ENCODE data around the gene TMEM59L. TPM values are rescaled to one million over a fixed set of nuclear protein-coding genes. Genes with fewer than 3 reads are reported as not detected.

TMEM59L gene
- total RNA-seq, 1 donor from 2014 or later: 1.5 TPM

- H3K4me1 ChIP-seq: peaks cover 36% of the 10 kb centered on the region
These were observed 57.2 kb downstream of the TMEM59L start for GRCh38 chr19:18669883-18670282.

GRCh38 chr19:18670312-18670711 is 57.6 kb downstream of the TMEM59L start:
- peaks cover 39% of the 10 kb centered on the region for H3K4me1 ChIP-seq
- H3K36me3 ChIP-seq: peaks cover 37% of the 10 kb centered on the region
- H3K9me3 ChIP-seq (replicated peaks): no peaks in the 10 kb centered on the region
- intact Hi-C loops (cut with micrococcal nuclease): loop anchor here (5.0 kb wide), 1 partner anchor 78 kb away; no protein-coding TSS in a partner anchor
- no peak overlapping the region for H3K27ac ChIP-seq (replicated peaks)
- no peak for DNase-seq
- H3K27me3 ChIP-seq (ENCODE audit: low read depth): no peaks in the 10 kb centered on the region
- TF ChIP-seq CTCF (IDR thresholded peaks at IDR 0.05; ENCODE audit: borderline replicate concordance): no peak
- H3K4me3 ChIP-seq: no peak overlapping the region

More at GRCh38 chr19:18669883-18670282, 57.2 kb downstream of the TMEM59L start:
- Histone ChIP-seq H3K27ac (replicated peaks) (no peak overlapping the region), H3K4me3 (no peak overlapping the region), H3K9me3 (replicated peaks) (no peaks in the 10 kb centered on the region), H3K27me3 (ENCODE audit: low read depth) (no peaks in the 10 kb centered on the region), H3K36me3 (peaks cover 41% of the 10 kb centered on the region)
- no peak for TF ChIP-seq CTCF (IDR thresholded peaks at IDR 0.05; ENCODE audit: borderline replicate concordance)
- DNase-seq: no peak
- intact Hi-C loops (cut with micrococcal nuclease): loop anchor here (5.0 kb wide), 1 partner anchor 78 kb away; no protein-coding TSS in a partner anchor

Other genes with a start within 250 kb of the TMEM59L start
- 0.33 TPM for gene GDF15, start 226.7 kb upstream of the TMEM59L start, total RNA-seq
- 2.4 TPM for gene LRRC25, start 215.2 kb upstream of the TMEM59L start, total RNA-seq
- gene SSBP4, start 193.5 kb upstream of the TMEM59L start, total RNA-seq: 30.8 TPM
- gene ISYNA1, start 174.7 kb upstream of the TMEM59L start, total RNA-seq: 24.1 TPM
- 7.9 TPM for gene ELL, start 90.8 kb upstream of the TMEM59L start, total RNA-seq
- 153 TPM for gene FKBP8, start 69.3 kb upstream of the TMEM59L start, total RNA-seq
- 52.0 TPM for gene KXD1, start 55.0 kb upstream of the TMEM59L start, total RNA-seq
- gene UBA52, start 41.0 kb upstream of the TMEM59L start, total RNA-seq: 643 TPM
- gene REX1BD, start 24.1 kb upstream of the TMEM59L start, total RNA-seq: 76.6 TPM
- gene CRLF1, start 6.1 kb upstream of the TMEM59L start, total RNA-seq: 20.0 TPM
- gene KLHL26, start 24.2 kb downstream of the TMEM59L start, total RNA-seq: 6.2 TPM
- 9.7 TPM for gene CRTC1, start 70.8 kb downstream of the TMEM59L start, total RNA-seq
- 1.2 TPM for gene COMP, start 178.4 kb downstream of the TMEM59L start, total RNA-seq
- gene UPF1, start 219.1 kb downstream of the TMEM59L start, total RNA-seq: 32.3 TPM

Measured in left ventricle myocardium inferior (tissue), 1 donor.